Hepatocyte (in vitro differentiated cells): Measurements from ENCODE around the gene ZNF146. TPM values are rescaled to one million over a fixed set of nuclear protein-coding genes. Genes with fewer than 3 reads are reported as not detected.
A peak's percentile ranks its signal among the peaks of the same experiment; 100 is the strongest.
"Not testable (repeated sequence)": the region's sequence is repeated elsewhere in the genome, so short reads cannot be mapped to it uniquely, and the experiment has no call there.

ENCODE experiments used
- DNase-seq: peaks from one replicate; pipeline ENCODE4 v3.0.0-alpha.2; 2016; ENCODE audit warnings: low spot score
- H2AFZ ChIP-seq: fragments of 200-600 bp; sonication (generic); 2 replicates; pipeline ENCODE4 v1.6.0; 2016; ENCODE audit warnings: antibody characterized with exemption, mild to moderate bottlenecking
- H3K27ac ChIP-seq: fragments of 200-600 bp; sonication (generic); 2 replicates; pipeline ENCODE4 v1.5.1; 2016; ENCODE audit warnings: mild to moderate bottlenecking
- H3K27me3 ChIP-seq: fragments of 200-600 bp; sonication (generic); 2 replicates; pipeline ENCODE4 v1.6.1; 2016
- H3K36me3 ChIP-seq: fragments of 200-600 bp; sonication (generic); replicated peaks from 2 replicates; pipeline ENCODE4 v1.5.1; 2016; ENCODE audit warnings: low read depth; ENCODE audit not compliant: insufficient read depth
- H3K4me1 ChIP-seq: fragments of 200-600 bp; sonication (generic); 2 replicates; pipeline ENCODE4 v1.5.1; 2016; ENCODE audit warnings: mild to moderate bottlenecking, moderate library complexity; ENCODE audit not compliant: insufficient read depth
- H3K4me2 ChIP-seq: fragments of 200-600 bp; sonication (generic); 2 replicates; pipeline ENCODE4 v1.6.0; 2016
- H3K4me3 ChIP-seq: fragments of 200-600 bp; sonication (generic); 2 replicates; pipeline ENCODE4 v1.5.1; 2016; ENCODE audit warnings: mild to moderate bottlenecking
- H3K79me2 ChIP-seq: fragments of 200-600 bp; sonication (generic); 2 replicates; pipeline ENCODE4 v1.6.0; 2017; ENCODE audit warnings: mild to moderate bottlenecking
- H3K9me2 ChIP-seq: fragments of 200-600 bp; sonication (generic); replicated peaks from 2 replicates; pipeline ENCODE4 v1.6.0; 2017; ENCODE audit warnings: mild to moderate bottlenecking; ENCODE audit not compliant: insufficient read depth
- H3K9me3 ChIP-seq: fragments of 200-600 bp; sonication (generic); 2 replicates; pipeline ENCODE4 v1.5.1; 2016; ENCODE audit warnings: low read depth, mild to moderate bottlenecking
- H4K20me1 ChIP-seq: fragments of 200-600 bp; sonication (generic); 2 replicates; pipeline ENCODE4 v1.6.0; 2016; ENCODE audit warnings: mild to moderate bottlenecking; ENCODE audit not compliant: insufficient read depth, poor library complexity, severe bottlenecking
- CTCF ChIP-seq: fragments of 200-600 bp; sonication (generic); IDR thresholded peaks from 2 replicates; pipeline ENCODE4 v1.5.1; 2016; ENCODE audit warnings: antibody characterized with exemption, mild to moderate bottlenecking; ENCODE audit not compliant: poor library complexity
- EZH2 ChIP-seq: fragments of 200-600 bp; sonication (generic); IDR thresholded peaks from 2 replicates; pipeline ENCODE4 v1.6.1; 2016; ENCODE audit warnings: antibody characterized with exemption, mild to moderate bottlenecking, borderline replicate concordance
- EZH2phosphoT487 ChIP-seq: fragments of 200-600 bp; sonication (generic); IDR thresholded peaks from one replicate; pipeline ENCODE4 v1.6.1; 2018; ENCODE audit warnings: antibody characterized with exemption, mild to moderate bottlenecking, low read depth, moderate library complexity; ENCODE audit not compliant: unreplicated experiment, severe bottlenecking
- WGBS: methylation state at CpG from one replicate; pipeline ENCODE4 v1.1.6; 2016; ENCODE audit warnings: low lambda C conversion rate; ENCODE audit errors: missing lambda C conversion rate; 5-methylcytosine and 5-hydroxymethylcytosine counted together
- polyA plus RNA-seq: library from polyadenylated mRNA; unstranded; fragments of >200 nt; fragmentation: Nextera tagmentation; extraction: Ambion mirVana; gene quantifications from 2 replicates; pipeline ENCODE4 v1.2.1, GENCODE V29; 2016
- total RNA-seq: library from RNA; depleted of rRNA; stranded (reverse); fragments of >200 nt; gene quantifications from 2 replicates; pipeline ENCODE4 v1.2.3, GENCODE V29; 2014

The ZNF146 gene
- total and polyA plus RNA-seq, 2 experiments from 2014 or later = 46.4 to 106 TPM

GRCh38 chr19:36182612-36183244, 32.2 kb upstream of the ZNF146 start:
- TF ChIP-seq CTCF (no peak), EZH2 (no peak), EZH2phosphoT487 (no peak)
- no peaks in the 10 kb centered on the region for H3K9me3 ChIP-seq
- WGBS = 82% methylated on average over 17 of the region's 17 CpGs
- no peaks in the 10 kb centered on the region for H3K36me3 ChIP-seq
- DNase-seq = peak; percentile 12
- H3K4me2 ChIP-seq = no peak overlapping the region
- no peak overlapping the region for H3K4me3 ChIP-seq
- H3K27ac ChIP-seq = no peak overlapping the region
- H3K27me3 ChIP-seq = no peaks in the 10 kb centered on the region
- no peaks in the 10 kb centered on the region for H3K4me1 ChIP-seq
- H3K79me2 ChIP-seq = no peaks in the 10 kb centered on the region
- H2AFZ ChIP-seq = no peak overlapping the region
- H4K20me1 ChIP-seq = no peaks in the 10 kb centered on the region
- H3K9me2 ChIP-seq = no peaks in the 10 kb centered on the region

GRCh38 chr19:36183245-36183628, 31.7 kb upstream of the ZNF146 start:
- Histone ChIP-seq H3K4me2 (no peak overlapping the region), H3K9me3 (no peaks in the 10 kb centered on the region), H3K36me3 (no peaks in the 10 kb centered on the region), H3K27ac (no peak overlapping the region), H3K9me2 (no peaks in the 10 kb centered on the region), H4K20me1 (no peaks in the 10 kb centered on the region), H3K4me1 (no peaks in the 10 kb centered on the region), H3K27me3 (no peaks in the 10 kb centered on the region), H2AFZ (no peak overlapping the region), H3K79me2 (no peaks in the 10 kb centered on the region), H3K4me3 (no peak overlapping the region)
- WGBS = 88% methylated on average over 10 of the region's 10 CpGs
- TF ChIP-seq CTCF (no peak), EZH2phosphoT487 (no peak), EZH2 (no peak)
- no peak for DNase-seq

GRCh38 chr19:36186722-36187121, 28.2 kb upstream of the ZNF146 start:
- H3K4me1 ChIP-seq, H3K79me2 ChIP-seq, H4K20me1 ChIP-seq, H2AFZ ChIP-seq, DNase-seq, H3K4me3 ChIP-seq, H3K27ac ChIP-seq, H3K9me3 ChIP-seq, H3K9me2 ChIP-seq, H3K27me3 ChIP-seq, H3K4me2 ChIP-seq, H3K36me3 ChIP-seq: not testable (repeated sequence)
- 95% methylated on average over 5 of the region's 5 CpGs for WGBS

GRCh38 chr19:36196249-36196648, 18.7 kb upstream of the ZNF146 start:
- DNase-seq = no peak
- Histone ChIP-seq H3K27ac (no peak overlapping the region), H2AFZ (no peak overlapping the region), H3K27me3 (no peaks in the 10 kb centered on the region), H3K9me2 (no peaks in the 10 kb centered on the region), H3K79me2 (no peaks in the 10 kb centered on the region), H4K20me1 (no peaks in the 10 kb centered on the region), H3K4me1 (no peaks in the 10 kb centered on the region), H3K4me2 (no peak overlapping the region), H3K4me3 (no peak overlapping the region), H3K9me3 (no peaks in the 10 kb centered on the region), H3K36me3 (no peaks in the 10 kb centered on the region)
- 89% methylated on average over 2 of the region's 2 CpGs for WGBS
- TF ChIP-seq EZH2 = no peak
- TF ChIP-seq CTCF = no peak
- TF ChIP-seq EZH2phosphoT487 = no peak
